ENCODE data around the gene ZNF526.

ZNF526 gene

GRCh38 chr19:42224940-42225717, 5.0 kb downstream of the ZNF526 start:
- DNase-seq (ENCODE audit: low read depth in 2 of 2), result no peak

GRCh38 chr19:42225718-42226292, 5.7 kb downstream of the ZNF526 start:
- DNase-seq (ENCODE audit: low read depth in 2 of 2), result no peak

GRCh38 chr19:42226886-42227285, 6.8 kb downstream of the ZNF526 start:
- DNase-seq (ENCODE audit: low read depth in 2 of 2), result no peak

GRCh38 chr19:42228641-42229040, 8.5 kb downstream of the ZNF526 start:
- DNase-seq (ENCODE audit: low read depth in 2 of 2), result no peak

GRCh38 chr19:42229301-42229854, 9.3 kb downstream of the ZNF526 start:
- no peak for DNase-seq (ENCODE audit: low read depth in 2 of 2)

- DNase-seq (ENCODE audit: low read depth in 2 of 2), result no peak
Observed at GRCh38 chr19:42229855-42230351, 9.8 kb downstream of the ZNF526 start.

GRCh38 chr19:42230571-42230970, 10.5 kb downstream of the ZNF526 start:
- no peak for DNase-seq (ENCODE audit: low read depth in 2 of 2)

GRCh38 chr19:42232435-42232834, 12.3 kb downstream of the ZNF526 start:
- DNase-seq (ENCODE audit: low read depth in 2 of 2), result no peak

- DNase-seq (ENCODE audit: low read depth in 2 of 2), result no peak
Observed at GRCh38 chr19:42233106-42233505, 13.0 kb downstream of the ZNF526 start.

GRCh38 chr19:42233678-42234292, 13.7 kb downstream of the ZNF526 start:
- no peak for DNase-seq (ENCODE audit: low read depth in 2 of 2)

- DNase-seq (ENCODE audit: low read depth in 2 of 2), result no peak
Observed at GRCh38 chr19:42234364-42234763, 14.3 kb downstream of the ZNF526 start.

GRCh38 chr19:42235181-42235580, 15.1 kb downstream of the ZNF526 start:
- DNase-seq (ENCODE audit: low read depth in 2 of 2), result no peak

- DNase-seq (ENCODE audit: low read depth in 2 of 2), result no peak
Observed at GRCh38 chr19:42239544-42240220, 19.6 kb downstream of the ZNF526 start.

- no peak for DNase-seq (ENCODE audit: low read depth in 2 of 2)
Observed at GRCh38 chr19:42241279-42241678, 21.2 kb downstream of the ZNF526 start.

GRCh38 chr19:42242069-42242511, 22.0 kb downstream of the ZNF526 start:
- no peak for DNase-seq (ENCODE audit: low read depth in 2 of 2)

GRCh38 chr19:42242512-42243409, 22.6 kb downstream of the ZNF526 start, which contains the start of gene GSK3A:
Gene GSK3A, minus strand, starts transcription at chr19:42242602. Its CDS starts 137 bp downstream, at chr19:42242465.
- peak; percentile 93 for DNase-seq (ENCODE audit: low read depth in 2 of 2)

- peak; percentile 85 to 87 for DNase-seq (ENCODE audit: low read depth in 2 of 2)
Observed at GRCh38 chr19:42244347-42245220, 24.5 kb downstream of the ZNF526 start.

GRCh38 chr19:42245231-42245630, 25.1 kb downstream of the ZNF526 start:
- no peak for DNase-seq (ENCODE audit: low read depth in 2 of 2)

- DNase-seq (ENCODE audit: low read depth in 2 of 2), result no peak
Observed at GRCh38 chr19:42246143-42246921, 26.2 kb downstream of the ZNF526 start.

Measured in stimulated activated CD8-positive, alpha-beta memory T cell treated with anti-CD3 and anti-CD28 coated beads, Interleukin-15, amount 100 ng/mL, for 4 hours (primary cell).